ENCODE data around the gene PYGO1.
"Not testable (repeated sequence)": the region's sequence is repeated elsewhere in the genome, so short reads cannot be mapped to it uniquely, and the experiment has no call there.

The PYGO1 gene

DNA sequence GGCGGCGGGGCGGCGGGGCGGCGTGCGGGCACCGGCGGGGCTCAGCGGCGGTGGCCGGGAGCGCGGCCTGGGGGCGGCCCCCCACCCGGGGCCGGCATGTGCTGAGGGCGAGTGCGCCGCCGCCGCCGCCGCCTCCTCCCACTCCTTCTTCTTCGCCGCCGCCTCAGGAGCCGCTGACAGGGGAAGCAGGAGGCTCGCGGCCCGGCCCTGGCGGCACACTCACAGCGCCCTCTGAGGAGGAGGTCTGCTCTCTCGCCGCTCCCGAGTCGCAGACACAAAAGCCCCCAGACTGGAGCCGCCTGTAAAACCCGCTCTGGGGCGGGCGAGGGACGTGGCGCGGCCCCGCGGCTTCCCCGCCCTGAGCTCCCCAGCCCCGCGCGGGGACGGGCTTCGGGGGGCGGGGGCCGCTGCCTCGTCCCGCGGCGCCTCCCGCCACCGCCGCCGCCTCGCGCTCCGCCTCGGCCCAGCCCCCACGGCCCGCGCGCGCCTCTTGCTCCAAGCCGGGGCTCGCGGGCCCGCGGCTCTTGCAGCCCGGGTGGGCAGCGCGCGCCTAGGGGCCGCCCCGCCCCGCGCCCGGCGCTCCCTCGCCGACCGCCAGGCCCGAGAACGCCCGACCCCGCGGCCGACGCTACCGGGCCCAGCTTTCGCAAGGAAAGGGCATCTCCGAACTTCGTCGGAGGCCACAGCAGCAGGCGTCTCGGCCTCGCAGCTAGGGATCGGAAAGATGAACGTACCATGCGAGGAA is at the start of gene PYGO1:
Gene PYGO1 (minus strand): TSS at position 276 of the 745 bp plus-strand sequence. CDS start 462 bp downstream, outside the sequence.
- DNase-seq = no peak

GRCh38 chr15:55637086-55637485 is 48.9 kb upstream of the PYGO1 start:
- DNase-seq = no peak

GRCh38 chr15:55633731-55634130 is 45.6 kb upstream of the PYGO1 start:
- no peak for DNase-seq

DNA sequence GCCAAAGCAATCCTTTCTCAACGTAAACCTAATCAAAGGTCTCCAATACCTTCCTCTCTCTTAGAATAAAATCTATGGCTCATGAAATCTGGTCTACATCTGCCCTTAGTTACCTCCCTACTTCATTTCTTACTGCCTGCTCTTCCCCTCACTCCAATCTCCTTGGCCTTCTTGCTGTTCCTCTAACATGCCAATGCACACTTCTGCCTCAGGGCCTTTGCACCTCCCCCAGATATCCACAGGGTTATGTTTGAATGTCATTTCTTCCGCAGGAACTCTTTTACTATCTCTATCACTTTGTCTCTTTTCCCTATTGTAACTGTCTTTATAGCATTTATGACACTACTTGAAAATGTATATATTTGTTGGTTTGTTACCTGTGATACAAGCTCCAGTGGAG is 44.3 kb upstream of the PYGO1 start:
- no peak for DNase-seq

DNA sequence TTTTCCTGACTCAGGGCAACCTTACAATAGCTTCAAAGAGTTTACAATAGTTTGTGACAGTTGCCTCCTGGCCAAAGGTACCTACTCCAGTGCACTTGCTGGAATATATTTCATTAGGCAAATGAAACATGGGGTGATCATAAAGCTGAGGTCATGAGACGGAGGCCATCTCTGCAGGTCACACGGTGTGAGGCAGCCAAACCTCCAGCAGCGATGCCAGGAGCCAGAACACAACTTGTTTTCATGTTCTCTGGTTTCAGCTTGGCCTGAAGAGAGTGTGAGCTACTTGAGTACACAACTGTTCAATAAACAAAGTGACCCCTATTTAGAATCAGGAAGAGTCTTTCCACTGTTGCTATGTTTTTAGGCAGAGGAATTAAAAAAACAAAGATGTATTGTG is 42.7 kb upstream of the PYGO1 start:
- no peak for DNase-seq

DNA sequence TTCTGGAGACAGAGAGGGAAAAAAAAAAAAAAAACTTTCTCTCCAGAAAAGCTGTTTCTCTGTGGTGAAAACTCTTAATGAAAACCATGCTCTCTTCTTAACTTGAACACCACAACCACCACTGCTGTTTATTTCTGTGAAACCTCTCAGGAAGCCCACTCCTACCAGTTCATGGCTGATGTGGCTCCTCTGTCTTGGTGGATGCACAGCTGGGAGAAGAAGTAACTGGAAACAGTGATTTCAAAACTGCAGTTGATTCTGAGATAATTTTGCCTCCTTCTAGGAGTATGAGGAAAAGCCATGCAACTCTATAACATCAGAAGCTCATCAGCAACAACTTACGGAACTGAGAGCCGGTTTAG is 40.2 kb upstream of the PYGO1 start:
- no peak for DNase-seq

GRCh38 chr15:55627730-55628368 is 39.7 kb upstream of the PYGO1 start:
- no peak for DNase-seq

- no peak for DNase-seq
Observed at GRCh38 chr15:55619783-55620182, 31.6 kb upstream of the PYGO1 start.

DNA sequence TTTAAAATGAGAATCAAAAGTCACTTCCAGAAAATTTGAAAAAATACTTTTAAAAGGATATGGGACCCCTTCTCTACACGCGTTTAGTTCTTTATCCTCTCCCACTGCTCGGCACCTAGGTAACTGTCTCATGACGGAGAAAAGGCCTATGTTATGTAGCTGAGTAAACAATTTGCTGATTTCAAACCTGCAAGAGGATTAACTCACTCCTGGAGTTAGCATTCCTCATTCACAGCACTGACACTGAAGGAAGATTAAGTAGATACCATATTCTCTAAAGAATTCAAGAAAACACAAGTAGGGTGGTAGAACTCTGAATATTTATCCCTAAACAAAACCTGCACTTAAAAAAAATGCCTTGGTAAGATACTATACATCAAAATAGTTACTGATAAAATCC is 30.2 kb upstream of the PYGO1 start:
- no peak for DNase-seq

DNA sequence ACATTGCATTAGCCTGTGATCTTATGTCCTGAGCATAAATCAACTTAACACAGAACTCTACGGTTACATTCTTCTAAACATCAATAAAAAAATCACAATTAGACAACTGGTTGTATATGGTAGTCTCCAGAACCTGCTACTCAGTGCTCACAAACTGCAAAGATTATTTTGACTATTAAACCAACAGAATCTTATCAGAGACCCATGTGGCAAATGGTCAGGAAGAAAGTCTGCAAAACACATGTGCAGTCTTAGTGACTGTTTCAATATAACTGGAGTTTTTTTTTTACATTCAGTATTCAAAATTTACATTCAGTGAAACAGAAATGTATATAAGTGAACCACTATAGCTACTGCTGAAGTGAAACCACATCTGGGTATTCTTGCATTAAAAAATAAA is 27.3 kb upstream of the PYGO1 start:
- DNase-seq = no peak

DNA sequence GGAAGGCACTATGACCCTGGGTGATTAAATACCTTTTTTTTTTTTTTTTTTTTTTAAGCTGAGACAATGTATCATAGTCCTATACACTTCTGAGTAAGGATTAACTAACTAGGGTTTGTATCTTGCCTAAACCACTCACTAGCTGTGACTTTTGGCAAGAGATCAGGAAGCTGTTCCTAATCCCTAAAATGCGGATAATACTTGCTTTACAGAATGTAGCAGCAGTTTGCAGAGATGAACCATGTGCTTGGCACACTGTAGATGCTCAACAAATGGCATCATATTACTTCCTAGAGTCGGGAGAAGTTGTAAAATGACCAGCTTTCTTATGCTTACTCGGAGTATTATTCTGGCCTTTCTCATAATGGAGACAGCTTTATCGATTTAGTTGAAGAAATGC is 25.6 kb upstream of the PYGO1 start:
- DNase-seq = no peak

DNA sequence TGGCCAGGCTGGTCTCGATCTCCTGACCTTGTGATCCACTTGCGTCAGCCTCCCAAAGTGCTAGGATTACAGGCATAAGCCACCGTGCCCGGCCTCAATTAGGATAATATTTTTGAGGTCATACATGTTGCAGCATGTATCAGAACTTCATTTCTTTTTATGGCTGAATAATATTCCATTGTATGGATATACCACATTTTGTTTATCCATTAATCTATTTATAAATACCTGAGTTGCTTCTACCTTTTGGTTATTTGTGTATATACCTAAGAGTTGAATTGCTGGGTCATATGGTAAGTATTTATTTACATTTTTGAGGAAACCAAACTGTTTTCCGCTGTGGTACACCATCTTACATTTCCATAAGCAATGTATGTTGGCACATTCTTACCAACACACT is 18.1 kb upstream of the PYGO1 start:
- no peak for DNase-seq

DNA sequence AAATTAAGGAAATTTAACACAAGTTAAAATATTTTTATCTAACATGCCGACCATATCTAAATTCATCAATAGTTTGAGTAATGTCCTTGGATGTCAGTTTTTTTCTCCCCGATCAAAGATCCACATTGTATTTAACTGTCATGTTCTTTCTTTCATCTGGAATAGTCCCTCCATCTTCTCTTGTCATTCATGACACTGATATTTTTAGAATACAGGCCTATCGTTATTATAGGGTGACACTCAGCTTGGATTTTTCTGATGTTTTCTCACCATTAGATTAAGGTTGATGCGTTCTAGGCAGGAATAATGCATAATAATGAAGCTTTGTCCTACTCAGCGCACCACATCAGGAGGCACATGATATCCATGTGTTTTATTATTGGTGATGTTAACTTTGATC is 13.2 kb upstream of the PYGO1 start:
- DNase-seq = no peak

DNA sequence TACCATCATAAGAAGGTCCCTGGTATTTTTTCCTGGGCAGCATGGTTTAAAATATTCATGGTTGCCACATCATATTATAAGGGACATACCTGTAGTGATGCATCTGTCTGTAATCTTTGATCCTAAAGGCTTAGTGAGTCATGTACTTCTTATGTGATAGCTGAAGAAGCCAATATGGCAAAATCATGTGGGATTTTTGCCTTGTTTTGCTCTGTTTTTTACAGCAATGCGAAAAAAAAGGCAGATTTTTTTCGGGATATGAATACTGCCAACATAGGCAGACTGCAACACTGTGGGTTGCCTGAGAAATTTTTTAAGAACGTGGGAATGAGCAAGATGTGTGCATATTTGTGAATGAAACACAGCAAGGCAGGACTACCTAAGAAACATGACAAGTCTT is 11.3 kb upstream of the PYGO1 start:
- DNase-seq = no peak

- not testable (repeated sequence) for DNase-seq
Observed at GRCh38 chr15:55593019-55593418, 4.9 kb upstream of the PYGO1 start.

- no peak for DNase-seq
Observed at GRCh38 chr15:55590788-55591187, 2.6 kb upstream of the PYGO1 start.

DNA sequence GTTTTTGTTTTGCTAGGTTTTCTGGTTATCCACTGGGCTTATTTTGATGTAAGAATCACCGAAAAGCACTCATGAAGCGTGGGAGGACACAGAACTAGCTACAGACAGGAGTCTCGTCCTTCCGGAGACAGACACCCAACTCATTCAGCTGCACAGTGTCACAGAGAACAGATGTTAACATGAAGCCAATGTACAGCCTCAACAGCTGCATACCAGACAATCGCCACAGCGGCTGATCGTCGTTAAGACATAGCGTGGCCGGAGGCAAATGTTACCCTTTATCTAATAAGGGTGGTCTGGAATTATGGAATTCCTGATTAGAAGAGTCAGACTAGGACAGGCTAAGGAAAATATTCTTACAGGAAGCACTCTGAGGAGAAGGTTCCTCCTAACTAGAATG is 1.1 kb upstream of the PYGO1 start:
- no peak for DNase-seq

DNA sequence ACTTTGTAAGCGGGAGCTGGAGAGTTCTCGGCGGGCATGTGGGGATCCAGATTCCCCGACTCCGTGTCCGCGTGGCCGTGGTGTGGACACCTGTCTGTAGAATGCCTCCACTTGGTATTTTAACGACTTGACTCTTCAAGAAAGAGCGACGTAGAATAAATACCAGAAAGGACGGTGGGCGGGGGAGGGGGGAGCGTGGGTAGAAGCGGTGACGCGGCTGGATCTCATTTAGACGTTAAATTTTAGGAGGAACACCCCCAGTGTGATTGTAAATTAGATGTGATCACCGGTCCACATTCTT is 620 bp upstream of the PYGO1 start:
- no peak for DNase-seq

GRCh38 chr15:55587321-55588069 is 650 bp downstream of the PYGO1 start:
- no peak for DNase-seq

DNA sequence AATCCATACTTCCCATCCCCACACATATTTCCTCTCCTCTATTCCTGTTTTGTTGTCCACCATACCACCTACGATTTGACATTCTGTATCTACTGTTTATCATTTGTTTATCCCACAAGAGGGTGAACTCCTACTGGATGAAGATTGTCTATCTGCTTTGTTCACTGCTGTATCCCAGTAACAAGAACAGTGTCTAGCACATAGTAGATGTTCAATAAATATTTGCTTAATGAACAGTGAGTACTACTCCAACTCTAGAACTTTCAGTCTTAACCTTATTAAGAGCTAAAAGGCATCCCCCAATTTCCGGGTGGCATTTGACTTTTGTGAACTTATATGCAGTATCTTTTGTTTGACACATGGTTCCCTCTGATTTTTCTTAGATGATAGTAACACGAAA is 1.3 kb downstream of the PYGO1 start:
- DNase-seq = no peak

- DNase-seq = no peak
Observed at GRCh38 chr15:55576943-55577342, 11.2 kb downstream of the PYGO1 start.

DNA sequence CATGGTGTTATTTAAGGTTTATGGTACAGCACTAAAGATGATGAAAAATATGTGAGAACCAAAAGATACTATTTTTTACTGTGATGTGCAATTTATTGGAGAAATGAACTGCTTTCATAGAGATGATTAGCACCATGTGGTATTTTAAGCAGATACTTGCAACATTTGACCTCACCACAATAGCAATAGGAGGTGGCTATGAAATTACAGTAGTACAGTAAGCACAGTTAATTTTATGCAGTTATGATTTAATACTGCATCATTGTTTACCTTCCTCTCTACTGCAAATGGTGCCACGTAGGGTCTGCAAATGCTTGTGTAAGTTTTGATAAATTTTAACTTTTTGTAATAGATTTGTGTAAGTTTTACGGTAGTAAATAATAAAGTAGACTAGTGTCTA is 14.0 kb downstream of the PYGO1 start:
- no peak for DNase-seq

GRCh38 chr15:55573224-55573623 is 14.9 kb downstream of the PYGO1 start:
- DNase-seq = no peak

- no peak for DNase-seq
Observed at GRCh38 chr15:55564347-55565145, 23.6 kb downstream of the PYGO1 start.

All from KG1 (cell line).